HepG2 (cell line): ENCODE results near the gene VSIG10L. TPM values are rescaled to one million over a fixed set of nuclear protein-coding genes. Genes with fewer than 3 reads are reported as not detected.

Experiments
- AFF4 ChIP-seq: sonication (generic); formaldehyde crosslinking; IDR thresholded peaks from 2 replicates; pipeline ENCODE4 v1.4.0; 2020; ENCODE audit warnings: missing genetic modification reagents
- DDIT3 ChIP-seq: sonication (generic); formaldehyde crosslinking; IDR thresholded peaks from 2 replicates; pipeline ENCODE4 v1.4.0; 2020; ENCODE audit warnings: mild to moderate bottlenecking, missing genetic modification reagents
- DNMT1 ChIP-seq: sonication (generic); formaldehyde crosslinking; IDR thresholded peaks from 2 replicates; pipeline ENCODE4 v1.5.1; 2020; ENCODE audit warnings: mild to moderate bottlenecking, missing genetic modification reagents
- FOXO4 ChIP-seq: sonication (generic); formaldehyde crosslinking; conservative IDR thresholded peaks from 2 replicates; pipeline ENCODE4 v1.8.1; 2023; ENCODE audit warnings: missing genetic modification reagents
- GFI1 ChIP-seq: sonication (generic); formaldehyde crosslinking; IDR thresholded peaks from 2 replicates; pipeline ENCODE4 v1.5.0; 2020; ENCODE audit warnings: missing genetic modification reagents, mild to moderate bottlenecking, borderline replicate concordance
- HES4 ChIP-seq: sonication (generic); formaldehyde crosslinking; IDR thresholded peaks from 2 replicates; pipeline ENCODE4 v1.9.0; 2021; ENCODE audit warnings: mild to moderate bottlenecking, missing genetic modification reagents, borderline replicate concordance
- MBD4 ChIP-seq: IDR thresholded peaks from 2 replicates; pipeline ENCODE4 v1.6.1; 2012; ENCODE audit warnings: low read length, inconsistent platforms, borderline replicate concordance
- MIER3 ChIP-seq: IDR thresholded peaks from 2 replicates; pipeline ENCODE4 v1.6.1; 2016; ENCODE audit warnings: missing compliant biosample characterization, borderline replicate concordance
- MTA1 ChIP-seq: sonication (generic); formaldehyde crosslinking; IDR thresholded peaks from 2 replicates; pipeline ENCODE4 v1.4.0; 2020; ENCODE audit warnings: missing genetic modification reagents, mild to moderate bottlenecking, borderline replicate concordance
- NFE2L1 ChIP-seq: sonication (generic); formaldehyde crosslinking; IDR thresholded peaks from 2 replicates; pipeline ENCODE4 v1.4.0; 2020; ENCODE audit warnings: missing genetic modification reagents, mild to moderate bottlenecking, borderline replicate concordance
- NFKB2 ChIP-seq: sonication (generic); formaldehyde crosslinking; IDR thresholded peaks from 2 replicates; pipeline ENCODE4 v1.4.0; 2020; ENCODE audit warnings: missing genetic modification reagents, borderline replicate concordance
- NR2F6 ChIP-seq, 2 experiments: IDR thresholded peaks; 2 replicates each; pipeline ENCODE4 v1.6.1; 2016; ENCODE audit warnings: antibody characterized with exemption in 1 of 2, mild to moderate bottlenecking in 1 of 2
- NRL ChIP-seq: sonication (generic); formaldehyde crosslinking; IDR thresholded peaks from 2 replicates; pipeline ENCODE4 v1.5.0; 2020; ENCODE audit warnings: missing genetic modification reagents, mild to moderate bottlenecking, moderate library complexity, borderline replicate concordance
- RELA ChIP-seq: sonication (generic); formaldehyde crosslinking; IDR thresholded peaks from 2 replicates; pipeline ENCODE4 v1.4.0; 2020; ENCODE audit warnings: missing genetic modification reagents
- SALL2 ChIP-seq: sonication (generic); formaldehyde crosslinking; IDR thresholded peaks from 2 replicates; pipeline ENCODE4 v1.8.1; 2023; ENCODE audit warnings: mild to moderate bottlenecking, missing genetic modification reagents, inconsistent platforms
- SP5 ChIP-seq: IDR thresholded peaks from 2 replicates; pipeline ENCODE4 v1.6.1; 2016; ENCODE audit warnings: low read depth, borderline replicate concordance
- TOE1 ChIP-seq: sonication (generic); formaldehyde crosslinking; IDR thresholded peaks from 2 replicates; pipeline ENCODE4 v1.4.0; 2020; ENCODE audit warnings: mild to moderate bottlenecking, missing genetic modification reagents
- ZBTB20 ChIP-seq: sonication (generic); formaldehyde crosslinking; IDR thresholded peaks from 2 replicates; pipeline ENCODE4 v1.8.1; 2023; ENCODE audit warnings: missing genetic modification reagents, low read depth, mild to moderate bottlenecking, borderline replicate concordance
- ZFAT ChIP-seq: sonication (generic); formaldehyde crosslinking; conservative IDR thresholded peaks from 2 replicates; pipeline ENCODE4 v1.8.1; 2023; ENCODE audit warnings: missing genetic modification reagents, inconsistent platforms
- ZFX ChIP-seq: sonication (generic); formaldehyde crosslinking; IDR thresholded peaks from 2 replicates; pipeline ENCODE4 v1.4.0; 2020; ENCODE audit warnings: mild to moderate bottlenecking, low read depth, missing genetic modification reagents, moderate library complexity
- ZNF124 ChIP-seq: sonication (generic); formaldehyde crosslinking; IDR thresholded peaks from 2 replicates; pipeline ENCODE4 v1.4.0; 2020; ENCODE audit warnings: missing genetic modification reagents
- ZNF282 ChIP-seq: fragments of 450-650 bp; IDR thresholded peaks from 2 replicates; pipeline ENCODE4 v1.6.1; 2018; ENCODE audit not compliant: partially characterized antibody
- ZNF367 ChIP-seq: sonication (generic); formaldehyde crosslinking; IDR thresholded peaks from 2 replicates; pipeline ENCODE4 v1.4.0; 2020; ENCODE audit warnings: missing genetic modification reagents, borderline replicate concordance
- ZNF549 ChIP-seq: sonication (generic); formaldehyde crosslinking; IDR thresholded peaks from 2 replicates; pipeline ENCODE4 v1.5.0; 2020; ENCODE audit warnings: missing genetic modification reagents
- ZNF577 ChIP-seq: sonication (generic); formaldehyde crosslinking; IDR thresholded peaks from 2 replicates; pipeline ENCODE4 v1.4.0; 2020; ENCODE audit warnings: mild to moderate bottlenecking, low read depth, missing genetic modification reagents, borderline replicate concordance
- ZNF773 ChIP-seq: sonication (generic); formaldehyde crosslinking; IDR thresholded peaks from 2 replicates; pipeline ENCODE4 v1.4.0; 2020; ENCODE audit warnings: missing genetic modification reagents, borderline replicate concordance
- ZNF883 ChIP-seq: sonication (generic); formaldehyde crosslinking; IDR thresholded peaks from 2 replicates; pipeline ENCODE4 v1.5.1; 2020; ENCODE audit warnings: mild to moderate bottlenecking, missing genetic modification reagents; ENCODE audit errors: not compliant biosample characterization
- polyA plus RNA-seq, 8 experiments: library from polyadenylated mRNA; depleted of rRNA in 3 of 8; stranded (reverse) in 7 of 8; unstranded in 1 of 8; fragments of >200 nt; fragmentation: Illumina TruSeq in 4 of 8; extraction: Trizol in 4 of 8; gene quantifications; 2 replicates each; pipeline versions ENCODE4 v1.2.1 to v1.2.3, GENCODE V29; 2011 to 2016; ENCODE audit warnings: low read depth in 4 of 8, missing spikeins in 1 of 8, mixed read lengths in 1 of 8; ENCODE audit not compliant: insufficient read depth in 1 of 8
- total RNA-seq, 5 experiments: library from RNA; depleted of rRNA; stranded (reverse); fragments of >200 nt; fragmentation: Illumina TruSeq; extraction: Trizol; gene quantifications; 2 replicates each; pipeline ENCODE4 v1.2.3, GENCODE V29; 2016; ENCODE audit warnings: low read depth in 1 of 5

VSIG10L gene
- total and polyA plus RNA-seq, 2 of the 13 experiments (the other 11 are each of a cell fraction or from before 2014, with no cell fraction given), result 2.7 to 8.5 TPM

- TF ChIP-seq DDIT3, result no peak
- no peak for TF ChIP-seq HES4 (CRISPR knock-in tag)
- TF ChIP-seq MIER3 (CRISPR knock-in tag), result no peak
- TF ChIP-seq SALL2, result no peak; the same call in none of the 2 replicates
- TF ChIP-seq ZNF773, result no peak
- TF ChIP-seq FOXO4 (CRISPR knock-in tag), result no peak
- TF ChIP-seq ZNF883 (CRISPR knock-in tag), result no peak
- TF ChIP-seq NR2F6 (IDR thresholded peaks at IDR 0.05), result no peak; the same call in 1 of the 2 replicates
- TF ChIP-seq NR2F6 (CRISPR knock-in tag; IDR thresholded peaks at IDR 0.05), result peak; percentile 62
- no peak for TF ChIP-seq ZNF282
- TF ChIP-seq ZNF124 (CRISPR knock-in tag), result no peak
- TF ChIP-seq ZFX (CRISPR knock-in tag), result peak; percentile 78
- TF ChIP-seq ZBTB20 (CRISPR knock-in tag), result no peak
- TF ChIP-seq MBD4, result no peak
- no peak for TF ChIP-seq ZNF367
- peak; percentile 39; the same call in 1 of the 2 replicates for TF ChIP-seq NRL (CRISPR knock-in tag)
- no peak for TF ChIP-seq ZNF577
- TF ChIP-seq ZNF549, result no peak
- TF ChIP-seq GFI1 (CRISPR knock-in tag), result no peak
- no peak for TF ChIP-seq RELA (CRISPR knock-in tag)
- no peak for TF ChIP-seq NFE2L1 (CRISPR knock-in tag)
- no peak for TF ChIP-seq ZFAT (CRISPR knock-in tag)
- peak; percentile 64 for TF ChIP-seq NFKB2
- TF ChIP-seq AFF4 (CRISPR knock-in tag), result no peak; the same call in 1 of the 2 replicates
- no peak for TF ChIP-seq DNMT1 (CRISPR knock-in tag)
- peak; percentile 80 for TF ChIP-seq SP5 (CRISPR knock-in tag)
- TF ChIP-seq TOE1 (CRISPR knock-in tag), result no peak
- TF ChIP-seq MTA1 (CRISPR knock-in tag), result no peak; the same call in 1 of the 2 replicates
Measured at GRCh38 chr19:51354103-51354741, 12.3 kb upstream of the VSIG10L start (continued).
